ENCODE data around the gene ALPK1. TPM values are rescaled to one million over a fixed set of nuclear protein-coding genes. Genes with fewer than 3 reads are reported as not detected.

The ALPK1 gene
- total and polyA plus RNA-seq, 11 donors: 1.3 to 21.7 (median 3.2) TPM

GRCh38 chr4:112423591-112423990 lies 126.4 kb downstream of the ALPK1 start:
- ATAC-seq (no peak), DNase-seq (no peak)
- Histone ChIP-seq H3K4me1 (no peaks in the 10 kb centered on the region), H3K27ac (no peak overlapping the region), H3K4me3 (no peak overlapping the region), H3K36me3 (peaks cover 0 to 45% (median 15%) of the 10 kb centered on the region in 9 donors), H3K9me3 (no peaks in the 10 kb centered on the region), H3K27me3 (no peaks in the 10 kb centered on the region)
- intact Hi-C loops (cut with DNase I): no loop called here
- no peak for TF ChIP-seq CTCF (IDR thresholded peaks at IDR 0.05)
- no peak for TF ChIP-seq POLR2A (IDR thresholded peaks at IDR 0.05)
- WGBS, 4 donors: 85 to 93% (median 91%) methylated on average over 1 of the region's 1 CpG

DNA sequence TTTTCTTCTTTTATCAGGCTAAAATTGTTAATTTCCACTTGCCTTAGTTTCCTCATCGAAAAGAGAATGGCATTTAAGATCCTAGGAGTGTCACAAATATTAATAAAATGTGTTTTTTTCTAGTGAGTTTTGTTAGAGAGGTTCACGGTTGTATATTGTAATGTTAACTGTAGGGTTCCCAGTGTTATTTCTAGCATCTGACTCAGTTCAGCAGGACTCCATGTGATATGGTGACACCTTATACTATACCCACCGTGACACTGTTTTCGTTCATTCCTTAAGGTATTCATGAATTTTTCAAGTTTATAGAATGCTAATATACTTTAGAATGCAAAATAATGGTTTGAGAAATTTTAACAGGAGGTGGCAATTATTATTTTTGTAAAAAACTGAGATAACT lies 128.7 kb downstream of the ALPK1 start:
- no peaks in the 10 kb centered on the region for H3K27me3 ChIP-seq
- no peak for ATAC-seq
- H3K27ac ChIP-seq: no peak overlapping the region
- H3K9me3 ChIP-seq: no peaks in the 10 kb centered on the region
- TF ChIP-seq CTCF (IDR thresholded peaks at IDR 0.05) (no peak), POLR2A (IDR thresholded peaks at IDR 0.05) (no peak)
- no peaks in the 10 kb centered on the region for H3K4me1 ChIP-seq
- intact Hi-C loops (cut with DNase I): no loop called here
- WGBS, 4 donors: 81 to 94% (median 93%) methylated on average over 4 of the region's 4 CpGs
- no peak for DNase-seq
- H3K4me3 ChIP-seq: no peak overlapping the region
- peaks cover 0 to 66% (median 24%) of the 10 kb centered on the region in 9 donors for H3K36me3 ChIP-seq

GRCh38 chr4:112426416-112426815 lies 129.2 kb downstream of the ALPK1 start:
- DNase-seq (no peak), ATAC-seq (no peak)
- intact Hi-C loops (cut with DNase I): no loop called here
- no peak overlapping the region for H3K4me3 ChIP-seq
- 78 to 87% (median 80%) methylated on average over 3 of the region's 3 CpGs for WGBS, 4 donors
- TF ChIP-seq POLR2A (IDR thresholded peaks at IDR 0.05): no peak
- no peak for TF ChIP-seq CTCF (IDR thresholded peaks at IDR 0.05)
- H3K4me1 ChIP-seq: no peaks in the 10 kb centered on the region
- peaks cover 0 to 70% (median 24%) of the 10 kb centered on the region in 9 donors for H3K36me3 ChIP-seq
- no peaks in the 10 kb centered on the region for H3K27me3 ChIP-seq
- H3K9me3 ChIP-seq: no peaks in the 10 kb centered on the region
- H3K27ac ChIP-seq: no peak overlapping the region

GRCh38 chr4:112431158-112431557 lies 134.0 kb downstream of the ALPK1 start:
- ATAC-seq (no peak), DNase-seq (no peak)
- TF ChIP-seq POLR2A (IDR thresholded peaks at IDR 0.05) (no peak), CTCF (IDR thresholded peaks at IDR 0.05) (no peak)
- H3K27me3 ChIP-seq: no peaks in the 10 kb centered on the region
- H3K4me1 ChIP-seq: no peaks in the 10 kb centered on the region
- 25 to 48% (median 36%) methylated on average over 4 of the region's 4 CpGs for WGBS, 4 donors
- H3K36me3 ChIP-seq: peaks cover 0 to 58% (median 21%) of the 10 kb centered on the region in 9 donors
- H3K9me3 ChIP-seq: no peaks in the 10 kb centered on the region
- no peak overlapping the region for H3K27ac ChIP-seq
- intact Hi-C loops (cut with DNase I): no loop called here
- no peak overlapping the region for H3K4me3 ChIP-seq
